ENCODE data around the gene PLP1.
"Not testable (repeated sequence)": the region's sequence is repeated elsewhere in the genome, so short reads cannot be mapped to it uniquely, and the experiment has no call there.

PLP1 gene

GRCh38 chrX:103776546-103776945, at the start of gene PLP1:
Gene PLP1, plus strand, starts transcription at chrX:103776840. Its CDS starts 156 bp downstream, at chrX:103776996.
- DNase-seq = no peak

DNA sequence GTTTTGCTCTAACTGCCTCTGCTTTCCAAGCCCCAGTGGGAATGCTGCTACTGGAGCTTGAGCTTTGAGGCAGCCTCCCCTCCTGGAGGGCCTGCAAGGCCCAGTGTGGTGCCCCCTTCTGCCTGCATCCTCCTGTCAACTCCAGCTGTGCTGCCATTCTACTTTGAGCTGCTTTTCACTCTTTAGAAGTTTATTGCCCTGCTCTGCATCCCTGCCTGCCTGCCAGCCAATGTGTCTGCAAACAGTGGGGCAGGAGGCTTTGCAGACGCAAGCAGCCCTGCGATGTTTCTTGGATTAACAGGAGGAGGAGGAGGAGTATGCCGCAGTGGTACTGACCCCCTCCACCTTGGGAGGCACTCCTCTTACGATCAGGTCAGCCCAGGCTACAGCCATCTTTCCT, 49.5 kb upstream of the PLP1 start:
- no peak for DNase-seq

DNA sequence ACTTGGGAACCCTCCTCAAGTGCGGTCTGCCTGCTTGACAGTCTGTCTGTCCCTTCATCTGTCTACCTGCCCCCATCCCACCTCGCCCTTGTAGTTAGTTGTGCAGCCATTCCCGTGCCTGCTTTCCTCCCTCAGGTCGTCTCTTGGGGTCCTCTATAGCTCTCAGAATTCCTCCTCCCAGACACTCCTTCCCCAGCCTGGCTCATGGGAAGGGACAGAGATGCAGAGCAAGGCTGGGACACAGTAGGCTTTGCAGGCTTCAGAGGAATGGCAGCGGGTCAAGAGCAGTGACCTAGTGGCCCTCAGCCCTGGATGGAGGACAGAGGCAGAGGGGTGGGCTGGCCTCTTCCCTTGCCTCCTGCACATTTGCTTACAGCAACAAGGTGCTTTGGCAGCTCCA, 47.6 kb upstream of the PLP1 start:
- DNase-seq = no peak

DNA sequence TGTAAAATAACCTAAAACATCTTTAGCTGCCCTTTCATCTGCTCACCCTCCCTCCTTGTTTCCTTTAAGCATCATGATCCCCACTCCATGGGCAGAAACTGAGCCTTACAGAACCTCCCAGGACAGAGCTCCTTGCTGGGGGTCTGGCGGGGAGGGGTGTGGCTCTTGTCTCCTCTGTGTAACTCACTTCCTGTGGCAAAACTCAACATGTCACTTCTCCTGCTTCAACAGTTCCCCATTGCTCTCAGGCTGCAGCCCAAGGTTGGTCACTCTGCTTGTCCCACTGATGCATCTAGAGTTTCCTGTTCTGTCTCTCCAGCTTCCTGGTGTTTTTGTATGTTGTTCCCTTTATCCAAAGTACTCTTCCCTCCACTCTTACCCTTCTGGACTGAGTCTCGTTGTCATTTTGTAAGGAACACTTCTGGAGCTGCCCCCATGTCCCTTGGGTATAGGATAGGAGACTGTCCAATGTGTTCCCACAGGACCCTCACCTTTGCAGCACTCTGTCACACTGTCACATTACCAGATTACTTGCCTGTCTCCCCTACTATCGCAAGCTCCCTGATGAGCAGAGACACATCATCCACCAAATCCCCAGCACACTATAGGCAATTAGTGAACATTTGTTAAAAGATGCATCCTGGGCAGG, 46.4 kb upstream of the PLP1 start:
- no peak for DNase-seq

GRCh38 chrX:103730796-103731493, 45.7 kb upstream of the PLP1 start:
- DNase-seq = peak; percentile 79

DNA sequence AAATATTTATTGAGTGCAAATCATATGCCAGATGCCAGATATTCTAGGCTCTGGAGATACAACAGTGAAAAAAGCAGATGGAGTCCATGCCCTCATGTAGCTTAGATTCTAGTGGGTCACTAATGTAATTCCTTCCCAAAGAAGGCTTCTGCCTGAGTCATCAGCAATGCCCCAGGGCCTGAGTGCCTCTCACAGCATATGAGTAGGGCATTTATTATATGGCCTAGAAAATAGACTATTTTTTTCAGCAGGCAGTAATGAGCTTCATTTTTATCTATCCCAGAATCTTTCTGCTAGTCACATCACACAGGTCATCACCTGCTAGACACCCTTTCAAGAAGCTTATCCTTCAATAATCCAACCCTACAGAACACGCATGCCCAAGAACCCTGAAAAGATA, 43.6 kb upstream of the PLP1 start:
- DNase-seq = peak; percentile 13

DNA sequence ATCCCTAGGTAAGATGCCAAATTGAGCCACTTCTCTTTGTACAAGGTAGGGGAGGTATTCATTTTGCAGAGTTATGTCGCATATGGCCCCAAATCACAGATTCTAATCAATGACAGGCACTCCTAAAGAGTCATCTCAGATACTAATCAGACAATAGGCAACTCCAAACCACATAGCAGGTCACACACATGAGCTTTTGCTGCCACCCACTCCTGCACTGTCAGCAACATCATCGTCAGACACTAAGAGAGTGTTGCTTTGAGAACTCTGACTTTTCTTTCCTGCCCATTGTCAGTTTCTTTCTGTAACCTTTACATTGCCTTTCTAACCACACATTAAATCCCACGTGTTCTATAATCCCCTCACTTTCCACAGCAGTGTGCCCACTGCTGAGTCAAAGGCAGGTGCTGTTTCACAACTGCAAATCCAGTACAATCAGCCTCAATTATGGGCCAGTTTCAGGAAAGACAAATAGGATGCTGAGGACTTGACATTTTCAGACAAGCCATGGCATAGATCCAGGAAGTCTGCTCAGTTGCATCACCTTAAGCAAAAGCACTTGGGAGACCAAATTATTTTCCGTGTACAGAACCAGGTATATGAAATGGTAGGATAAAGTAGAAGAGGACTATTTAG, 42.4 kb upstream of the PLP1 start:
- no peak for DNase-seq

DNA sequence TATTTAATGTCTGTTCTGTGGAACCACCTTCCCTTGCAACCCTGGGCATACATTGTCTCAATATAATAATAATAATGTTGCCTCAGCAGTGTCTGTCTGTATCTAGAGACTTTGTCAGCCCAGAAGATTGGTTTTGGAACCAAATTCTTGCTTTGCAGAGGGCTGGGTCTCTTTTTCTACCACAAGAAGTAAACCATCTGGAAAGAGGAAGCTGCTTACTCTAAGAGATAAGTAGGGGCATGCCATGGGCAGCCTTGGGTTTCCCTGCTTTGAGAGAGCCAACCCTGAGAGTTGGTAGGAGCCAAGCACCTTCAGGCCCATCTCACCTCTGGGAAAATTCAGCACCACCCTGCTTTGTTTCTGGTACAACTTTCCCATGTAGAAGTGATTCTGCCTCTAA, 38.9 kb upstream of the PLP1 start:
- no peak for DNase-seq

DNA sequence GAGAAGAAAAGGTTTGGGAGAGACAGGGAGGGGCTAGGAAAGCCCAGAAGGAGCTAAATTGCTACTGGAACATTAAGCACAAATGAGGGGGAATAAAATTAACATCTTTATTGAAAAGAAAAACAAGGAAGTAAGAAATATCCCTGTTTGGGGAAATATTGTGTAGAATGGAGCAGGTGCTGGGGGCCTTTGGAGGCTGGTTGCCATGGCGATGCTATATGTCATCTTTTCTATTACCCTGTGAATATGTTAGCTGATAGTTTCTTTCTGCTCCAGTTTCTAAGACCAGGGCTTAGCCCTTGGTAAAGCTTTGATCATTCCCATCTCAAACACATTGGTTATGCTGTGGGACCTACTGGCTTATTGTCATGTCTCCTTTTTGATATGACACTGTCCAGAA, 37.2 kb upstream of the PLP1 start:
- DNase-seq = no peak

- no peak for DNase-seq
These were observed 34.8 kb upstream of the PLP1 start for GRCh38 chrX:103741879-103742278.

- DNase-seq = no peak
These were observed 34.3 kb upstream of the PLP1 start for GRCh38 chrX:103742339-103742738.

DNA sequence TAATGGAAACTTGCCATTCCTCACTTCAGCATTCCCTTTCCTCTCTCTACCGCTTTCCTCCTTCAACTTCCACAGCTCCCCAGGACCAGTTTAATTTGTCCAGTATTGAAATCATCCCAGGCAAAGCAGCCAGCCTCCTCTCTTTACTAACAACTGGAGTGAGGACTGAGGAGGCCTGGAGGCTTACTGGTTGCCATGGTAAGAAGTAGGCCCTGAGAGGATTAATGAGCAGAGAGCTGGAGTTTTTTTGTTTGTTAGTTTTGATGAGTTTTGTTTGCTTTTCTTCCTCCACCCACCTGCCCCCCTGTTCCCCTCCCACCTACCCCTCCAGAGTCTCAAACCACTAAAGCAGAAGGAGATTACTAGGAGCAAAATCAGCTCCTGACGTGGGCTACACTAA, 29.5 kb upstream of the PLP1 start:
- no peak for DNase-seq

DNA sequence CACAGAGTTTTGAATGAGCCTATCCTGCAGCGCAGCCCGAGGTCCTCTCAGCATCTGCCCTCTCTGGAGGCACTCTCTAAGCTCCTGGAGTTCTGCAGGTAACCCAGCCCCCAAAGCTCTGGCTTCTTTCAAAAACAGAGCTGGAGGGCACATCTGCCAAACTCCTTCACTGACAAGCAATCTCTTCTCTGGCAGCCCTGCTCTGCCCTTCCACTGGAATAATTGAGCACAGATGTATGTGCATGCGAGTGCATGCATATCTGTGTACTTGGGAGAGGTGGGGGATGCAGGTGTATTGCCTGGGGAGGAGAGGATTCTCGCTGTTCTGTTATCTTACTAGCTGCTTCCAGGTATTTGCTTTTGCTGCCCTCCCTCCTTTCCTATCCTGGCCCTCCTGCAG, 22.2 kb upstream of the PLP1 start:
- no peak for DNase-seq

- no peak for DNase-seq
These were observed 19.9 kb upstream of the PLP1 start for GRCh38 chrX:103756736-103757135.

DNA sequence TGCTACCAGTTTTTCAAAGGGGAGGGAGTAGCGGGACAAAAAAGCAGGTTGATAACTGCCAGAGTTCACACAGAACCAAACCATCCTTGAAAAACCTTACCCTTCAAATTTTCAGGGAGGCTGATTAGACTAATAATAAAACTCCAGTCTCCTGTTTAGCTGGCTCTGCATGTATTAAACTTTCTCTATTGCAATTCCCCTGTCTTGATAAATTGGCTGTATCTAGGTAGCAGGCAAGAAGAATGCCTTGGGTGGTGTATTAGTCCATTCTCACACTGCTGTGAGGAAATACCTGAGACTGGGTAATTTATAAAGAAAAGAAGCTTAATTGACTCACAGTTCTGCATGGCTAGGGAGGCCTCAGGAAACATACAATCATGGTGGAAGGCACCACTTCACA, 18.1 kb upstream of the PLP1 start:
- no peak for DNase-seq

- DNase-seq = not testable (repeated sequence)
These were observed 13.1 kb upstream of the PLP1 start for GRCh38 chrX:103763541-103763940.

DNA sequence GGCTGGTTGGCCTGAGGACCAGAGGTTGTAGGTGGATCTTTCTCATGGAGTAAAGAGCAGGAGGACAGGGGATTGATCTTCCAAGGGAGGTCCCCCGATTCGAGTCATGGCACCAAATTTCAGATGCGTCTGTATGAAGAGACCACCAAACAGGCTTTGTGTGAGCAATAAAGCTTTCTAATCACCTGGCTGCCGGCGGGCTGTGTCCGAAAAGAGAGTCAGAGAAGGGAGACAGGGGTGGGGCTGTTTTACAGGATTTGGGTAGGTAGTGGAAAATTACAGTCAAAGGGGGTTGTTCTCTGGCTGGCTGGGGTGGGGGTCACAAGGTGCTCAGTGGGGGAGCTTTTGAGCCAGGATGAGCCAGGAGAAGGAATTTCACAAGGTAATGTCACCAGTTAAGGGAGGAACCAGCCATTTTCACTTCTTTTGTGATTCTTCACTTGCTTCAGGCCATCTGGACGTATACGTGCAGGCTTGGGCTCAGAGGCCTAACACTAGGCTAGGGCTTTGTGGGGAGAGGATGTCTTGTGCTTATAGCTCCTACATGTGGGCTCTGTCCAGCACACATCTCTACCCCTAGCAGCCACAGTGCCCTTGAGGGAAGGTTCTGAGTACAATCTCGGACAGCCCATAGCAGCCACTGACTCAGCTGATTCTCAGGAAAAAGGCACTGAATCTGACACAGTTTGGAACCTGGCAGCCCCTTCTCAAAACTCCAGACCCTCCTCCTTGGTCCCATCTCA, 9.7 kb upstream of the PLP1 start:
- DNase-seq = not testable (repeated sequence)

- DNase-seq = no peak
These were observed 3.2 kb upstream of the PLP1 start for GRCh38 chrX:103773445-103773844.

DNA sequence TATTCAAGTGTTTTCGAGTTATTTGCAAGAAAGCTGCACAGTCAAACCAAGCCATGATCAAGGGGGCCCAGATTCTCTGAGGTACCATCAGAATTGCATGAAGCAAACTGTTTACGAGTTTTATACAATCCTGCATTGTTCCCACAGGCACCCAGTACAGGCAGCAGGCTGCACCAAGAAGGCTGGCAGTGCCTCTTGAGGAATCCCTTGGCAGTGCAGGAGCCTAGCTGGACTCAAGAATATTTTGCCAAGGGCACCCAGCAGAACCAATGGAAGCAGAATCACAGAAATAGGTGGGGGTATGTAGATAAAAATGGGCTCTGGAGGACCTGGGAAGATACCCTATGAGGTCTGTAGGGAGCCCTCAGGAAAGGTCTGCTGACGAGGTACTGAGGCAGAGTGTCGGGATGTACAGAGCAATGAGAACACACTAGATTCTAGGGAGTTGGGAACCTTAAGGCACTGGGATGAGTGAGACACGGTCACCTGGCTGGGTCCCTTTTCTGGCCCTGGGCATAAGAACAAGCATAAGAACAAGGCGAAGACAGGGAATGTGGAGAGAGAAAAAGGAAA, 2.5 kb upstream of the PLP1 start:
- DNase-seq = no peak

- DNase-seq = no peak
These were observed 2.6 kb downstream of the PLP1 start for GRCh38 chrX:103779141-103779789.

DNA sequence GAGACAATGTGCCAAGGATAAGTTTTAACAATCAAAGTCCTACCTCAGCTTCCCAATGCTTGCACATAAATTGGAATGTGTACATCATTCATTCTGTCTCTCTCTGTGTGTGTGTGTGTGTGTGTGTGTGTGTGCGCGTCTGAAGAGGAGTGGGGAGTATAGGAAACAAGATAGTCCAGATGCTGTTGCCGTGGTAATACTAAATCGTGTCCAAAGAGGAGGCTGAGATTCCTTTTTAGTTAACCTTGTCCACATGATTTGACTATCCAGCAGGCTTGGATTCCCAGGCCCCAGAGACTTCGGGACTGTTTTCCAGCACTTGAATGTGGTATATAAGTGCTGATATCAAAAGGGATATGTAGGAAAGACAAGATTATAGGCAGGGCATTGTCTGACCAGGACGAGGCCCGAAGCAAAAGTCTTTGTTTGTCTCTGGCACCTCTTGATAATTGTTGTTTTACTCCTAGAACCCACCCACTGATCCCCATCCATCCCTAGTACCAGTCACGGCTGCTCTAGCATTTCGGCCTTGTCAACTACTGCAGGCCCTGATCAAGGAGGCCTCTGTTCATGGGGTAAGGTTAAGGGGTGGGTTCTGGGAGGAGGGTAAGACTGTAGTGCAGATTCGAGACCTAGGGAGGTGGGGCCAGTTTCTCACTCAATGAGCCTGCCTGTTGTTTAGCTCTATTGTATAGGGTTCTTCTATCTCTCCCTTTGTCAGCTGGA, 3.9 kb downstream of the PLP1 start:
- no peak for DNase-seq

- DNase-seq = no peak
These were observed 4.4 kb downstream of the PLP1 start for GRCh38 chrX:103781062-103781402.

All from NCI-H226 (cell line).